GM20000 (cell line): ENCODE measurements around the gene LIG4.

Experiments used
- DNase-seq: peaks from one replicate; pipeline ENCODE4 v3.0.0; 2012; ENCODE audit warnings: low spot score
- TF ChIP-seq, protein P1 (sequence below): IDR thresholded peaks from 2 replicates; pipeline ENCODE4 v1.5.1; 2012; ENCODE audit warnings: mild to moderate bottlenecking, control low read depth; ENCODE audit errors: extremely low read depth, missing control alignments

Gene LIG4

DNA sequence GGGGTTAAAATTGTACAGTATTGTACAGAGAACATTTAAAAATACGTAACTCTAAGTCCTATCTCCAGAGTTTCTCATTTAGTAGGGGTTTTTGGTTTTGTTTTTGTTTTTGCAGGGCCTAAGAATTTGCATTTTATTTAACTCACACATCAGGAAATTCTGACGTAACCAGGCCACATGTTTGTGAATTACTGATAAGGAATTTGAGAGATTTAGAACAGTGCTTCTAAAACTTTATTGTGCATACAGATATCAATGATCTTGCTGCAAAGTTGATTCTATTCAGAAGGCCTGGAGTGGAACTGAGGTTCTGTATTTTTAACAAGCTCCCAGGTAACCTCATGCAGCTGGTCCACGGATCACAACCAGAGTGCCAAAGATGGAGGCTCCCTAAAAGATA lies 49.3 kb downstream of the LIG4 start:
- TF ChIP-seq, protein P1, sequence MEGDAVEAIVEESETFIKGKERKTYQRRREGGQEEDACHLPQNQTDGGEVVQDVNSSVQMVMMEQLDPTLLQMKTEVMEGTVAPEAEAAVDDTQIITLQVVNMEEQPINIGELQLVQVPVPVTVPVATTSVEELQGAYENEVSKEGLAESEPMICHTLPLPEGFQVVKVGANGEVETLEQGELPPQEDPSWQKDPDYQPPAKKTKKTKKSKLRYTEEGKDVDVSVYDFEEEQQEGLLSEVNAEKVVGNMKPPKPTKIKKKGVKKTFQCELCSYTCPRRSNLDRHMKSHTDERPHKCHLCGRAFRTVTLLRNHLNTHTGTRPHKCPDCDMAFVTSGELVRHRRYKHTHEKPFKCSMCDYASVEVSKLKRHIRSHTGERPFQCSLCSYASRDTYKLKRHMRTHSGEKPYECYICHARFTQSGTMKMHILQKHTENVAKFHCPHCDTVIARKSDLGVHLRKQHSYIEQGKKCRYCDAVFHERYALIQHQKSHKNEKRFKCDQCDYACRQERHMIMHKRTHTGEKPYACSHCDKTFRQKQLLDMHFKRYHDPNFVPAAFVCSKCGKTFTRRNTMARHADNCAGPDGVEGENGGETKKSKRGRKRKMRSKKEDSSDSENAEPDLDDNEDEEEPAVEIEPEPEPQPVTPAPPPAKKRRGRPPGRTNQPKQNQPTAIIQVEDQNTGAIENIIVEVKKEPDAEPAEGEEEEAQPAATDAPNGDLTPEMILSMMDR, result no peak
- no peak for DNase-seq

DNA sequence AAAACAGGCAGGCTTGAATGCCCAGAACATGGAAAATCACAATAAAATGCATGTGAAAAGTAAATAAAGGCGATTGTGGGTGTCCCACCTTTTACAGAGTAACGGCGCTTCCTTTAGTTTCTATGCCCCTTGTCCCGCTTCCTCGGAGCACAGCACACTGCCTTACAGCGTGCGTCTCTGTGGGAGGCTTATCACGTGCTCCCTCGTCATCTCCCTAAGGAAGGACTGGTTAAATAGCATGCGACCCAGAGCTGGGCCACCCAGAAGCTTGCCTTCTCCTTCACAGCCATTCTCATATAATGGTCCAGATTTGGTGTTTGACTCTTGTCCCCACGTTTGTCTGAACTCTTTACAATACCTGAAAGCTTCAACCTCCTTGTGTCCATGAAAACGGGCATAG lies 56.6 kb downstream of the LIG4 start:
- no peak for DNase-seq
- TF ChIP-seq, protein P1, result no peak
